GM12874 (cell line): Measurements from ENCODE around the gene NCAPD3.

ENCODE experiments used
- CTCF ChIP-seq: IDR thresholded peaks from 2 replicates; pipeline ENCODE4 v1.5.1; 2011; ENCODE audit warnings: low read depth, mild to moderate bottlenecking, control low read depth, low read length, moderate library complexity; ENCODE audit not compliant: insufficient read depth

The NCAPD3 gene

GRCh38 chr11:134230339-134230738 lies 6.6 kb upstream of the NCAPD3 start:
- TF ChIP-seq CTCF = no peak

GRCh38 chr11:134229126-134229790 lies 5.5 kb upstream of the NCAPD3 start:
- TF ChIP-seq CTCF = no peak

GRCh38 chr11:134228625-134229024 lies 4.9 kb upstream of the NCAPD3 start:
- no peak for TF ChIP-seq CTCF

DNA sequence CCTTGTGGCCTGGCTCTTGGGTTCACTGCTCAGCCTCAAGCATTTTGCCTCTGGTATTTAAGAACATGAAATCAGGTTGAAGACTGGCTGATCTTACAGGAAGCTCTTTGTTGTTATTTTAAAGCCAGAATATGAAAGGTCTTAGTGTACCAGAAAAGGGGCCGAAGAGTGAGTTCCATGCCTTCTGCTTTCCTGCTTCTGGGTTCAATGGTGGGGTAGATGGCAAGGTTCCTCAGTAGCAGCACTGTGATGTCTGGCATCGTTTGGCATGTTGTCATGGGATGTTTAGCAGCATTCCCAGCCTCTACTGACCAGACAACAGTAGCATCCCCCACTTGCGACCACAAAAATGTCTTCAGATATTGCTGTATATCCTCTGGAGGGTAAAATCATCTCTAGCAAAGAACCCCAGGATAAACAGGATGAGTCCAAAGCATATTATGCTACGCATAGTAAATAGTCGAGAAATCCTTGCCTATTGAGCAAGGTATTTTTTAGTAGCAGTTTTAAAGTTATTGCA lies 3.1 kb upstream of the NCAPD3 start:
- no peak for TF ChIP-seq CTCF

GRCh38 chr11:134224710-134225664 lies 1.2 kb upstream of the NCAPD3 start:
- no peak for TF ChIP-seq CTCF

DNA sequence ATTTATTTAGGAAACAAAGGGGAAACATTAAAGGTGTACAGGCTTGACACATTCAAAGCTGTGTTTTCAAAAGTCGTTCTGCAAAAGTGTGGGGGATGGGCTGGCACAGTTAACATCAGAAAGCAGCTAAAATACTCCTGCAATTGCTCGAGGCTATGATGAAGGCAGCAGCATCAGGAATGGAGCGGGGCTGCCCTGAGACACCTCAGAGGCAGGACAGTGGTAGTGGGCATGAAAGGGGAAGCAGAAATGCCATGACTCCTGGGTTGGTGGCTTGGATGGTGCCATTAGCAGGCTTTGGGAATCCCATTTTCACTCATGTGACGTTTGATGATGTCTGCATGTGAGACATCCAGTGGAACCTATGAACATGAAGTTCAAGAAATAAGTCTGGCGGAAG lies 646 bp downstream of the NCAPD3 start:
- no peak for TF ChIP-seq CTCF

DNA sequence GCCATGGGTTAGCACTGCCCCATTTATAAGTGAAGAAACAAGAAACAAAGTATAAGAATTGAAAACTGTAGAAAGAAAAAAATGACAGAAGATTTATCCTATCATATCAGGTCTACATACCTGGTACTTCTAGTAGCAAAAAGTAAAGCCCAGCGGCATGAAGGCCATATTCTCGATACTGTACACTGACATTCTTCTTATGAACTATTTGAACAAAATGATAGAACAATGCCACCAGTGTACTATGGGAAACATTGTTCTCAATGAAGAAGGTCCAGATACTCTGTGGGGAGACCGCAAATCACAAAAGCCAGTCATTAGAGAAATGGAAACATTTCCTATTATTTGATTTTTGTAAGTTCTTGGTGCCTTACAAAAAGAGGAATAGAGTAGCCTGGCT lies 7.0 kb downstream of the NCAPD3 start:
- no peak for TF ChIP-seq CTCF
